ENCODE measurements around the gene SLC12A6. TPM values are rescaled to one million over a fixed set of nuclear protein-coding genes. Genes with fewer than 3 reads are reported as not detected.

The SLC12A6 gene
- total RNA-seq, 4 donors from 2014 or later = 23.1 to 25.7 (median 23.6) TPM

DNA sequence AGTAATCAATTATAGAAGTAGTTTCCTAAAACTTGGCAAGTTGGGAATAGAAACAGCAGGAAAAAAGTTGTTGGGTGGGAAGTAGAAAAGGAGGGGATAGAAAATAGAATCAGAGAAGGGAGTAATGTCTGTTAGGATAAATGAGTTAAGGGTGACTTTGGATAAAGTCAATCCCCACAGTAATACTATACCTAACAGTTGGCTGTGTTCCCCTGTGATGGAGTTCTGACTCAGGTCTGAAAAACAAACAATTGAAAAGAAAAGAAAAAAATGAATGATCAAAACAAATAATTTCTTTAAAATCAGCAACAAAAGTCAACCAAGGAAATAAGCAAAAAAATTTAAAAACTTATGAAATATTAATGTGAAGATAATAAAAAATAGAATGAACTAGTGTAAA lies 62.4 kb downstream of the SLC12A6 start:
- TF ChIP-seq POLR2A (IDR thresholded peaks at IDR 0.05) (no peak), CTCF (IDR thresholded peaks at IDR 0.05) (no peak)
- DNase-seq (ENCODE audit: low spot score in 2 of 2) = no peak
- no peak overlapping the region for H3K4me3 ChIP-seq (ENCODE audit: low read depth, poor library complexity, severe bottlenecking)
- intact Hi-C loops (cut with DNase I; ENCODE audit: low total_unique reads) = no loop called here

DNA sequence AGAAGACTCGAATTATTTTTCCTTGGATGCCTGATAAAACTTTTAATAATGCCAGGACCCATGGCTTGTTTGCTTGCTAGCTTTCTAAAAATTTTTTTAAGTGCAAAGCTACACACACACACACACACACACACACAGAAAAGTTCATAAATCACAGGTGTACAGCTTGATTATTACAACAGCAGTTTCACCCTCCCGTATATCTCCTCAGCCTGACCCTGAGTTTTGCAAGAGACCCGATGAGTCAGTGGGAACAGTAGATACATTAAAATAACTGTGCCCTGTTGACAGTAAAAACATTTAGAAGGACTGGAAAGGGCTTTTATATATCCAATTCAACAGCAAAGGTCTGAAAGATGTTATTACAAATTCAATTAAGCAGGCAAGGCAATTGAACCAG lies 66.1 kb downstream of the SLC12A6 start:
- 64 to 82% methylated on average over 3 of the region's 3 CpGs for WGBS, 2 donors
- intact Hi-C loops (cut with DNase I; ENCODE audit: low total_unique reads) = no loop called here
- no peak overlapping the region for H3K4me3 ChIP-seq (ENCODE audit: low read depth, poor library complexity, severe bottlenecking)
- DNase-seq (ENCODE audit: low spot score in 2 of 2) = no peak
- no peak for TF ChIP-seq POLR2A (IDR thresholded peaks at IDR 0.05)

DNA sequence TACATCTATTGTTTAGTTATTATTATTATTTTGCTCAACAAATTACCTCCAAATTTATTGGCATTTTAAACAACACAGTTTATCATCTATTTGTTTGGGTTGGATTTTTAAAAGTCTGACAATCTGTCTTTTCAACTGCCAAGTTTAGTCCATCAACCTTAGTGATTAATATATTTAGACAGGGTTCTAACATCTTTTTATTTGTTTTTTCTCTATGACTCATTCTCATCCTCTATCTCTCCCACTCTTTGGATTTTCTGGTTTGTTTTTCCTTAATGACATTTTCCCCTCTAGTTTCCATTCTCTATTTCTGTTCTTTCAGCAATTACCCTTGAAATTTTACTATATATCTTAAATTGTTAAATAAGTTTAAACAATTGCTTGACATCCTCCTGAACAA lies 70.8 kb downstream of the SLC12A6 start:
- intact Hi-C loops (cut with DNase I; ENCODE audit: low total_unique reads) = no loop called here

GRCh38 chr15:34264076-34264475 lies 73.5 kb downstream of the SLC12A6 start:
- intact Hi-C loops (cut with DNase I; ENCODE audit: low total_unique reads) = no loop called here
- no peak overlapping the region for H3K4me3 ChIP-seq (ENCODE audit: low read depth, poor library complexity, severe bottlenecking)
- WGBS, 2 donors = 87 to 90% methylated on average over 2 of the region's 2 CpGs
- TF ChIP-seq POLR2A (IDR thresholded peaks at IDR 0.05) = no peak
- DNase-seq (ENCODE audit: low spot score in 2 of 2) = no peak

More for the DNA sequence above, 70.8 kb downstream of the SLC12A6 start:
- no peak overlapping the region for H3K4me3 ChIP-seq (ENCODE audit: low read depth, poor library complexity, severe bottlenecking)
- TF ChIP-seq CTCF (IDR thresholded peaks at IDR 0.05) = no peak
- no peak for TF ChIP-seq POLR2A (IDR thresholded peaks at IDR 0.05)
- DNase-seq (ENCODE audit: low spot score in 2 of 2) = no peak

GRCh38 chr15:34262362-34262761 lies 75.2 kb downstream of the SLC12A6 start:
- H3K4me3 ChIP-seq (ENCODE audit: low read depth, poor library complexity, severe bottlenecking) = no peak overlapping the region
- WGBS, 2 donors = 95 to 96% methylated on average over 13 of the region's 13 CpGs
- intact Hi-C loops (cut with DNase I; ENCODE audit: low total_unique reads) = no loop called here
- no peak for TF ChIP-seq CTCF (IDR thresholded peaks at IDR 0.05)
- TF ChIP-seq POLR2A (IDR thresholded peaks at IDR 0.05) = no peak
- DNase-seq (ENCODE audit: low spot score in 2 of 2) = no peak

GRCh38 chr15:34259566-34259965 lies 78.0 kb downstream of the SLC12A6 start:
- intact Hi-C loops (cut with DNase I; ENCODE audit: low total_unique reads) = no loop called here
- TF ChIP-seq POLR2A (IDR thresholded peaks at IDR 0.05) = no peak
- no peak for TF ChIP-seq CTCF (IDR thresholded peaks at IDR 0.05)
- no peak for DNase-seq (ENCODE audit: low spot score in 2 of 2)
- no peak overlapping the region for H3K4me3 ChIP-seq (ENCODE audit: low read depth, poor library complexity, severe bottlenecking)
- WGBS, 2 donors = 95 to 97% methylated on average over 3 of the region's 3 CpGs

- DNase-seq (ENCODE audit: low spot score in 2 of 2) = no peak
- intact Hi-C loops (cut with DNase I; ENCODE audit: low total_unique reads) = no loop called here
- no peak for TF ChIP-seq POLR2A (IDR thresholded peaks at IDR 0.05)
- TF ChIP-seq CTCF (IDR thresholded peaks at IDR 0.05) = no peak
- 74 to 86% methylated on average over 2 of the region's 2 CpGs for WGBS, 2 donors
- no peak overlapping the region for H3K4me3 ChIP-seq (ENCODE audit: low read depth, poor library complexity, severe bottlenecking)
Measured at GRCh38 chr15:34258151-34258550, 79.4 kb downstream of the SLC12A6 start.

All from lower leg skin (tissue), 4 donors.